HG02798 (cell line): ENCODE results near the gene TAF4.
"Not testable (repeated sequence)": the region's sequence is repeated elsewhere in the genome, so short reads cannot be mapped to it uniquely, and the experiment has no call there.

Experiments
- ATAC-seq: cut with Tn5 transposase; IDR thresholded peaks from one replicate; pipeline ENCODE4 v1.9.1; 2021; ENCODE audit warnings: mild to moderate bottlenecking; ENCODE audit not compliant: unreplicated experiment, poor library complexity

TAF4 gene

DNA sequence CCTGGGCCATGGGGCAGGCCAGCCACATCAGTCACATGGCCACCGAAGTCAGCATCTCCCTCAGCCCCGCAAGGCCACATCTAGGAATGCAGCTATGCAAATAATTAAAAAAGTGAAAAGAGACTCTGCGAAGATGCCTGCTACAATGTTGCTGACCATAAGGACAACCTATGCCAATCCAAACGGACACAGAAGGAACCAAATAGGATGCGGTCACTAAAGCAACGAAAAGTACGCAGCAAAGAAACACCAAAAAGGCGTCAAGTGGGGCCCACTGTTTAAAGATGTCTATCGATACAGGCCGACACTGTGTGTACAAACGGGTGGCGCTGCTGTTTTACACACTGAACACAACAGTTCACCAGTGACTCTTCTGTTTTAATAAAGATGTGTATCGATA is 56.4 kb downstream of the TAF4 start:
- no peak for ATAC-seq

DNA sequence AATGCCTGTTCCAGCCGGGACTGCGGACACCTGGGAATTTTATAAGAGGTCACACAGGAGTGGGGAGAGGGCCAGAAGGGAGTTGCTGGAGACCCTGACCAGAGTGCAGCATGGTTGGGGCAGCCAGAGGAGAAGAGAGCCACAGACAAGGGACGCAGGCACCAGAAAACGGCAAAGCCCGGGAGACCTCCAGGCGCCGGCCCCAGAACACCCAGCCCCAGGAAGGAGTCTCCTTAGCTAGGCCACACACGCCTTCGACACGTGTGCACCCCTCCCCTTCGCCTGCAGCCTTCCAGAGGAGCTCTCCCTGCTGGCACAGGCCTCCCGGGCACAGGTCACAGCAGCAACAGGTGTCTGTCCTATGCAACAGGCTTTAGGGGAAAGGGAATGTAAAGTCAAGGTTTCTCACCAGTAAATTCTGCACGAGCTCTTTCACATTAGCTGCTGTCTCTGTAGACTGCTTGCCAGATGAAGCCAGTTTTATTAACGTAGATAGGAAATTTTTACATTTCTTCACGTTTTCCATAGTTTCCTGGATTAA is 57.0 kb downstream of the TAF4 start:
- ATAC-seq: no peak

DNA sequence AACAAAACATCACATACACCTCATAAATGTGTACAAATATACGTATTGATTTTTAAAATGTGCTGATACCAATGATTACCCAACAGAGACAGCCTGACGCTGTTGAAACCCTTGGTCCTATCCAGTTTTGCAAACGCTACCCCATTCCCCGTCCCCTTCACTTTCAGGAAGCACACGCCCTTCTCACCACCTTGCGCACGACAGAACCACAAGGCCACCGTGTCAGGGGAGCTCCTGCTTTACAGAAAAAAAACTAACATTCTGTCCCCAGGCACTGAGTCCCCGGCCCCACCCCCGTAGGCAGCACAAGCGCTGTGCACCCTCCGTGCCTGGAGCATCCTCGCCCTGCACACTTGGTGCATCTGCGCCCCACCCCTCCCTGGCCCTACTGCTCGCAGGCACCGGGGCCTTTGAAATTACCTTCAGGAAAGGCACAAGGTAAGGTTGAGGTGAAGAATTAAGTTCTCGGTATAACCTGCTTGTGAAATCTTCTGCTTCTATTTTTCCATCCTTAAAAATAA is 58.5 kb downstream of the TAF4 start:
- ATAC-seq: no peak

DNA sequence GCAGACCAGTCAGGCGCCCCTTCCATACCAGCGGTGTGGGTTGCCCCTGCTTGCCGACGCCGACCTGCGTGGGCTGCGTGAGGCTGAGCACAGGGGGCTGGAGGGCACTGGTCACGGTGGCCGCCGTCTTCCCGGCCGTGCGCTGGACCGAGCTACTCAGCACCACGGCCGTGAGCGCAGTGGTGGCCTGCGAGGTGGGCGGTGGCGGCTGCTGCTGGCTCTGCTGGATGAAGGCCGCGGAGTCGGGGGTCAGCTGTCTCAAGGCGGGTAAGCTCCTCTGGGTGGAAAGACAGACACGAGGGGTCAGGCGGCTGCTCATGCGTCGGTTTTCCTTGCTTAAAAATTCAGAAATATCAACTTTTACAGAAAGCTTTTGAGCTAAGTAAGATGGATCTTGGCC is 59.2 kb downstream of the TAF4 start:
- ATAC-seq: no peak

DNA sequence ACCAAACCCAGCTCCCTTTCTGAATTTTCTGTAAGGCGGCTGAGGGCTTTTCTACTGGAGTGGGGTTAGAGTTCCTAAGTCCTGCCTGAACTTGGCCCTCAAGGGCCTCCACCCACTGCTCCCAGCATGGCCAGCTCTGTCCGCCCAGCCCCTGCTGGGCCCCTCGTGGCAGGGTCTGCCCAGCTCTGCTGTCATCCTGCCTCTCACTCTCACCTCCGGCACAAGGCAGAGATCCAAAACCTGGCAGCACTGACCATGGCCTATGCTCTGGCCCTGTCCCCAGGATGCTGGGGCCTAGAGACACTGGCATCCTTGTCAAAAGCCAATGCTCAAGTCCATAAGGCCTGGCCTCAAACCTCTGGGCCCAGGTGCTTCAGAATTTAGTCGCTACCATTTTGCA is 61.1 kb downstream of the TAF4 start:
- no peak for ATAC-seq

DNA sequence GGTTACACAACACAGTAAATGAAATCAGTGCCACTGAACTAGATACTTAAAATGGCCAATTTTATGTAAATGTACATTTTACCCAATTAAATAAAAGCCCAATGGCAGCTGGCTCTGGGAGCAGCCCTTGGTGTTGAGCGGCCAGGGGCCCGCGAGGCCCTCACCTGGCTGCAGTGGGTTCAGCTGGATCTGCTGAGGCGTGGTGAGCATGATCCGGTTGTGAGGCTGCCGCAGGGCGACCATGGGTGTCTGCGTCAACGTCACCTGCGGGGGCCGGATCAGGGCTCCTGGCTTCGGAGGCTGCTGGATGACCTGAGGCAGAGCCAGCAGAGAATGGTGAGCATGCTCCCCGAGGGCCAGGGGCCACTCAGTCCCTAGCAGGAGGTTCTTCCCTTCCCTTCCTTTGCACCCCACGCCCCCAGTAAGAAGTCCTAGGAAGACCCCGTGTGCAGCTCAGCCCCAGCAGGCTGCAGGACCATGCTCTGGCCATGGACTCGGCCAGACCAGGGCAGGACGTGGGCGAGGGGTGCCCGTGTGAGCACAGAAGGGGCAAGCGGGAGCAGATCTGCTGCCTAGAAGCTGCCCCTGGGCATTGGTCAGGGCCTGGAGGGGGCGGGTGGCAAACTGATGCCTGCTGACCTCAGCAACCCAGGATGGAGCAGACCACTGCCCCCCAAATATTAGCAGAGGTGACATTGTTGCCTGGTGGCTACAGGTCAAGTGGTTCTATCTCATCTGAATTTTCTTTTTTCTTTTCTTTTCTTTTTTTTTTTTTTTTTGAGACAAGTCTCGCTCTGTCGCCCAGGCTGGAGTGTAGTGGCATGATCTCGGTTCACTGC is 61.9 kb downstream of the TAF4 start:
- no peak for ATAC-seq

DNA sequence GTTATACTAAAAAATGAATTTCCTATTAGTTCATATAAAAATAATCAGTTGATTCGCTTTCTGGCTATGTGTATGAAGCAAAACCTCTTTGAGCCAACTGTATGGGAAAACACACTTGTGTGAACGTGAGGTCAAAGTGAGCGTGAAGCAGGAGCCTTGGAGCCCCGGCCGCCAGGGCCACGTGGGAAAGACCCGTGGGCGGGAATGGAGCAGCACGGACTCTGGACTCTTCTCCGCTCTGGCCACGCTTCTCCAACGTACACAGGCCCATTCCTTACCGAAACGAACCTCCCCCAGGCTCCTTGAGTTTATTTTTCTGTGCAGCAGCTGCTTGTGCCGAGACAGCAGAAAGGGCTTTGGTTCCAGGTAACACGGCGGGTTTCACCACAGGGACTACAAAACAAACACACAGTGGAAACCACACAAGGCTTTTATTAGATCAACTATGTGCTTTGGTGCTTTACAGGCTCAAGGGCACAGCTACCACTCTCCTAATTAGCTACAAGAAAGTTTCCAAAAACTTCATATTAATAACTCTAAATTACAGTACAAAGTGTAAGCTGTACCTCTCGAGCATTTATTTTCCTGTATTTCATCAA is 62.7 kb downstream of the TAF4 start:
- ATAC-seq: no peak

DNA sequence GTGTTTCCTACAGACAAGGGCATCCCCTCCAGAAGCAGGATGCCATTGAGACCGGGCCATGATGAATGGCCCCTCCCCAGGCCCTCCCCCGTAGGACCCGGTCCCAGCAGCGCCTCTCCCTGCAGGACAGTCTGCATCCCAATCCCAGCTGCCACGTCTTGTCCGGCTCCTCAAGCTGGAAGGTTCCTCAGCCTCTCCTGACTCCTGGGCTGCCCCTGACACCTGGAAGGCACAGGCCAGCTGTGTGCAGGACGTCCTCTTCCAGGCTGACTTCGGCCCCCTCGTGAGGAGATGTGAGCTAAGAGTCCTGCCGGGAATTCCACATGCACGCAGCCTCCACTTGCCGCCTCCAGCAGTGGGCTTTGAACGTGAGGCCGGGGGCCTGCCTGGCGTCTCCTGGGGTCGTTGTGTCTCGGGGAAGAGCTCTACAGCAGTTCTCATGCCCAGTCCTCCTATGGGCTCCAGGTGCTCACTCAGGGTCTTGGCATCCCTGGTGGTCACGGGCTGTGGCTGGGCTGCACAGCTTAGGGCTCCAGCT is 64.4 kb downstream of the TAF4 start:
- ATAC-seq: no peak

DNA sequence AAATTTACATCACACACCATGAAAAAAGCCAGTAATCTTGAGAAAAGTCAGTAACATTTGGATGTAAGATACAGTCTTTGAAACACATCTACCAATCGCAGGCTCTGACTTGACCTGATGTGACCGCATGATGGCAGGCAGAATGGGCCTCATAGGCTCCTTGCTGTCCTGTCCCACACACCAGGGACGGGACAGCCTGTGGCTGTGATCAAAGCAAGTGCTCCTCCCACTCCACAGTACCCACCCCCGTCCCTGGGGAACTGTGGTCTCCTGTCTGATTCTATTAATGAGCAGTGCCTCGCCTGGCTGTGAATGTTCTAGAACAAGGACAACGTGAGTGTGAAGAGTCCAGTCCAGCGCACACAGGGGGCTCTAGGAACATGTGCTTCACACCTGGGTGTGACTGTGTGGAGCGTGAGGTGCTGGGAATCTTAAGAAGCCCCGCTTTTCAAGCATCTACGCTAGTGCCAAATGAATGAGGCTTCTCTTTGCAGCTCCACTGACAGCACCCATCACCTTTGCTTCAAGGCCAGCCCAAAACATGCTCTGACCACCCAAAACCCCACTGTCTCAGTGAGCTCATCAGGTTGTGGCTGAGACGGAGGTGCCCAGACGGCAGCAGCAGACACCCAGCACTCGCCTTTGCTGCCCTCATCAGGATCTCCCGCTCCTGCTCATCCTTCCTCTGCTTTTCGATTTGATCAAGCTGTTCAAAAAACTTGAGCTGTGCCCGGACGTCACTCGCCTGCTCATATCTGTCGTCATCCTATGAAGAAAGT is 67.1 kb downstream of the TAF4 start:
- ATAC-seq: no peak

DNA sequence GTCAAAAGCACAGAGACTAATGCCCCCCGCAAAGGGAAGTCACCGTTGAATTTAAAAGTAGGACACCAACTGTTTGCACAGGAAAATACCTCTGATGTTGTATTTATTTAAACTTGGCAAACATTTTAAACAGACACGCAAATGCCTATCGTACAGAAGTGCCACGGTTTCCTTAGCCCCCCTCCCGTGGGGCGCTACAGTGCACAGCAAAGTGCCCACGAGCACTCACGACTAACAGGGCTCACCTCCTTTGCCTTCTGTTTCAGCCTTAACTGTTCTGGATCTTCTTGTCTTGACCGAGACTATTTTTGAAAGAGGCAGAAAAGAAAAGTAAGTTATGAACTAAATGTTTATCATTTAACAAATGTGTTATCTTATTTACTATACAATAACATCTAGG is 67.8 kb downstream of the TAF4 start:
- no peak for ATAC-seq

DNA sequence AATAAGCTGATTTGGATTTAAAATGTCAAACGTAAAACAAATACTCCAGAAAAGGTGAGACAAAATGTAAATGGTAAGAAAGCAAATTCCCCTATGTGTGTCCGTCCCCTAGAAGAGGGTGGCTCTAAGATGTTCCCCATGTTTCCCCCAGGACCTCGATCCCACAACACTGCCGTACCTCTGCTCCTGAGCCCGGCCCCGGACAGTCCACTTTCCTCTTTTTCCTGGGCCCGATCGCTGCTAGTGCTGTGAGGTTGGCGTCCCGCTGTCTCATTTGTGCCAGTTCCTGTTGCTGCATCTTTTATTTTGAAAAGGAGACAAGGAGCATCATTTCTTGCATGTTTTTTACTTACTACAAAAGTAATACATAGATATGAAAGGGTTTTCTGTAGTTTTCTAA is 68.3 kb downstream of the TAF4 start:
- ATAC-seq: no peak

DNA sequence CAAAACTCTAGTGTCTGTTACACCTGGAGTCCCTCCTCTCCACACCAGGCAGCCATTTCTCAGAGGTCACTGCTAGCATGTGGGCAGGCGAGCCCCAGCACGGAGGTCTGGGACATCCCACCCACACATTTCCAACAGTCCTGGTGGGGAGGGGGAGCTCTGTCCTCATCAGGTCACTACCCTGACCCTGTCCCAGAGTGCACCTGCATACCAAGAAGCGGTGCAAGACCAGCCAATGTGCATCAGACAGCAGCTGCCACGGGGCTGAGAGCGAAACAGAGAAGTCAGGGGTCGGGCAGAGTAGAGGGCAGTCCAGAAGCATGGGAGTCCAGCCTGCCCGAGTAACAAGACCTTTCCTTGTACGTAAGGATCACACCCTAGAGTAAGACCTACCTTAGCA is 71.1 kb downstream of the TAF4 start:
- ATAC-seq: no peak

DNA sequence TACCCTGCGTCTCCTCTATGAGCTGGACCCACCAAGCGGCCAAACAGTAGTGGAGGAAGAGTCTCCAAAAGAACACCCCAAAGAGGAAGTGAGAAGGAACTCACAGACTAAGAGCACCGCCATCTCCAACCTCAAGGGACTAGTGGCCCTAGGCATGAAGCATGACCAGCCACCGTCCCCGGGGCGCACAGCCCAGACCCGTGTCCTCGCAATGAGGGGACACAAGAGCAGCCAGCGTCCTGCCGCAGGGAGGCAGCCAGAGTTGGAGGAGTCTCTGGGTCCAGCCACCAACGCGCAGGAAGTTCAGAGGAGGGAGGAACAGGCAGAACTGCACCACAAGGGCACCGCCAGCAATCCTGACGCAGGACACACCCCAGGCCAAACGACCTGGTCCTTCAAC is 72.6 kb downstream of the TAF4 start:
- no peak for ATAC-seq

DNA sequence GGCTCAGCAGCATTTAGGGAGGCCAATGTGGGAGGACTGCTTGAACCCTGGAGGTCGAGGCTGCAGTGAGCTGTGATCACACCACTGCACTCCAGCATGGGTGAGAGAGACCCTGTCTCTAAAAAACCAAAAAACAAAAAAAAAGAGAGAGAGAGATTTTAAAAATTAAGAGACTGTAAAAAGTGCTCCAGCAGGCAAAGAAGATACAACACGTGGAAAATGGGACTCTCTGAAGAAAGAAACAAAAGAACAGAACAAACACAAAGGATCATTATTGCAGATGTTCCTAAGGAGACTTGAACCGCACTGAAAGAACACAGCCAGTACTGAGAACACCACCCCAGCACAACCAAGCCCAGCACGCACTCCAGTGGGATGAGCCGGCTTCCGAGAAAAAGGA is 74.2 kb downstream of the TAF4 start:
- no peak for ATAC-seq

DNA sequence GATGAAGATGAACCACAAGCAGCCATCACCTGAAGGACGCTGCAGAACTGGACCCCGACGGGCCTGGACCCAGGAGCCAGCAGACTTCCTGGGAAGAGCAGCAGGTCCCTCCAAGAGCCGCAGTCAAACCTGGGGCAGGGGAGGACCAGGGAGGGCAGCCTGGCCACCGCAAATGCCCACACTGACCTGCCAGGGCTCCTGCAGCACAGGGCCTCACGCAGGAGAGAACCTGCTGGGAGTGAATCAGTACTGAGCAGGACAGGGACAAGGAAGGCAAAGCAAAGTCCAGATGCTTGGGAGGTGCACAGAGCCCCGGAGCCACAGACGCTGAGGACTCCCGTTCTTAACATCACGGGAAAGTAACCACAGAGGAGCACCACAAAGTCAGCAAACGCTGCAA is 75.2 kb downstream of the TAF4 start:
- ATAC-seq: no peak

DNA sequence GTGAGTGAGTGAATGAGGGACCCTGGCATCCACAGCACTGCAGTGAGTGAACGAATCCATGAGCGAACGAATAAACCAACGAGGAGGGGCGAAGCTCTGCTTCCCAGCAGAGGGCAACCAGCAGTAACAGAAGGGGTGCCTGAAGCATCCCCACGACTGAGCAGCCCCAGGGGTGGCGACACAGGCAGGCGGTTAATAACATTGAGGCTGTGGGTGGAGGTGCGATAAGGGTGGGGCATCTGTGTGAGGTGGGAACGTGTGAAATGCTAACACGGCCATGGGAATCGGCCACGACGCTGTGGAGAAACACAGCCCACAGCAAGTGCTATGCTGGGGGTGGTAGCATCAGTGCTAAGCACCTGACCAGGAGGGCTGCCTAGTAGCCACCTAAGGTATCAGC is 75.9 kb downstream of the TAF4 start:
- ATAC-seq: no peak

DNA sequence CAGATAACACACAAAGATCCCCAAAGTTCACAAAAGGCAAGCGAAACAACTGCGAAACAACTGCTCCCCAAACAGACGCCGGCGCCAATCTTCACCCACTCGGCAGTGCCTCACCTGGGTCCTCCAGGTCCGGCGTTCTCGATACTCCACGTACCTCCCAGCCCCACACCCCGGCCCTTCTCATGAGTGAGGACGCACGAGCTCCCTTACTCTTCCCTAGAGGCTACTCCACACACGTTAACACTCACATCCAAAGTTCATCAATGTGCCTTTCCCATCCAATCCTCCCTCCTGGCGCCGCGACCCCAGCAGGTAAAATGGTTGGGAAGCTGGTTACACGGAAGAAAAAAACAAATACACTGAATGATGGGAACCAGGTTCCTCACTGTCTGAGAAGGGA is 77.0 kb downstream of the TAF4 start:
- no peak for ATAC-seq

DNA sequence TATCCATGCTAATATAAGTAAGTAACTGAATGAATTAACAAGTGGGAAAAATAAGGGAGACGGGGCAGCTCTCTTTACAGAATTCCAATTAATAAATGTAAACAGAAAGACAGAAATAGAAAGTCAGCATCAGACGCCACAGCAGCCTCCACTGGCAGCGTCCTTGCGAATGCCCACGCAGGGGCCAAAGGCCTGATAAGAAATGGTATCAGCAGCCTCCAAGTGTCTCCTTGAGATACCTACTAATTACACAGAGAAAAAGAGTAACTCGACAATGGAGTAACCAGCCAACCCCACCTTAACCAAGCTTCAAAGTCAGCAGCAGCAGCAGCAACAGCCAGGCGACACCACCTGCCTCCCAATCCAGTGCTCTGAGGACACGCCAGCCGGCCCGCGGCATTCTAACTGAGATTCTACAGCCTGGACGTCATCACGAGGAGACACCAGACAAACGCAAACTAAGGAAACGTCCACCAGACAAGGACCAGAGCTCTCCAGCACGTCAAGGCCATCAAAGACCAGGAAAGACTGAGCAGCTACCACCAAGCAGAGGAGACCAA is 78.8 kb downstream of the TAF4 start:
- ATAC-seq: no peak

DNA sequence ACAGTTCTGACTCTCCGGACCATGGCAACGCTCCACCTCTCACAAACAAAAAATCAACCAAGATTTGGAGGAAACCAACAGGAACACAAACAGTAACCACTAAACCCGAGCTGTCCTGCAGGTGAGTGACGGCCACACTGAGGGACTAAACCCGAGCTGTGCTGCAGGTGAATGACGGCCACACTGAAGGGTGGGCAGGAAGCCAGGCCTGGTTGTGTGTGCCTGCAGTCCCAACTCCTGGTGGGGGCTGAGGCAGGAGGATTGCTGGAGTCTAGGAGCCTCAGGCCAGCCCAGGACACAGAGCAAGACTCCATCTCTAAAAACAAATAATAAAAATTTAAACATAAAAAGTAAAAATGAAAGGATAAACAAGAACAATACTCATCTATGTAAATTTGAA is 80.6 kb downstream of the TAF4 start:
- no peak for ATAC-seq

DNA sequence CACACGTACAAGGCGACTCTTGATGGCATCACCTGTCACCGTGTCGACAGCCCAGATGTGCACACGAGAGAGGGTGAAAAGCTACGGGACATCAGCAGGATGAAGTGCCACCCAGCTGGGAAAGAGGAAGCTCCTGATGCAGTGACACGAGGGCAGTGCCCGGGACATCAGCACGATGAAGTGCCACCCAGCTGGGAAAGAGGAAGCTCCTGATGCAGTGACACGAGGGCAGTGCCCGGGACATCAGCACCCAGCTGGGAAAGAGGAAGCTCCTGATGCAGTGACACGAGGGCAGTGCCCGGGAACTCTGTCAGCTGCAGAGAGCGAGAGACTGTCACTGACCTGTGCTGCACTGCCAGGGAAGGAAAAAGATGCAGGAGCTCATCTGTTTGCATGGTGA is 81.2 kb downstream of the TAF4 start:
- not testable (repeated sequence) for ATAC-seq
